ENCODE data around the gene KCTD20. TPM values are rescaled to one million over a fixed set of nuclear protein-coding genes. Genes with fewer than 3 reads are reported as not detected.

KCTD20 gene
- total RNA-seq, 1 donor from 2014 or later: 28.5 TPM

DNA sequence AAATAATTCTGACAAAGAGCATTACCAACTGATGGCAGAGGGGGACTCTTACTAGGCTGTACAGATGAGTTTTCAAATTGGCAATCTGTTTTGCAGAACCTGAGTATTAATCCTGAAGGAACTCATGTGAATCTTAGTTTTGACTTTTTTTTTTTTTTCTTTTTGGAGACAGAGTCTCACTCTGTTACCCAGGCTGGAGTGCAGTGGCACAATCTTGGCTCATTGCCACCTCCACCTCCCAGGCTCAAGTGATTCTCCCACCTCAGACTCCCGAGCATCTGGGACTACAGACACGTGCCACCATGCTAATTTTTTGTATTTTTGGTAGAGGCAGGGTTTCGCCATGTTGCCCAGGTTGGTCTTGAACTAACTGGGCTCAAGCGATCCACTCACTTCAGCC is 49.3 kb downstream of the KCTD20 start:
- ATAC-seq: no peak
- DNase-seq (ENCODE audit: low spot score): no peak

DNA sequence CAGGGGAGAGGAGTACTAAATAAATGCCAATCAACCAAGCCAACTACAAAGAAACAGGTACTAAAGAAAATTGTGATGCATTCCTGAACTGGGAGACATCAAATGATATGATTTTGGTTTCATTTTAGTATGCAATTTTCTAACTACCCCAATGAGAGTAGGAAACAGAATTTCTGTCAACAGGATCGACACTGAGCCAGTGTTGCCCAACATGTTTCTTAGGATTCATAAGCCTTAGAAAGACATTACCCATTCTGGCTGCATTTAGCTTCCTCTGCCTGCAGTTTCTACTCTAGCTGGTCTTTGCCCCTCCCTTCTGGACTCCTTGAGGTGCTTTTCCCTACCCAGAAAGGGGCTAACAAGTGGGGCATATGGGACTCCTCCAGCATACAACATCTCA is 49.8 kb downstream of the KCTD20 start:
- ATAC-seq: peak; percentile 14
- no peak for DNase-seq (ENCODE audit: low spot score)

DNA sequence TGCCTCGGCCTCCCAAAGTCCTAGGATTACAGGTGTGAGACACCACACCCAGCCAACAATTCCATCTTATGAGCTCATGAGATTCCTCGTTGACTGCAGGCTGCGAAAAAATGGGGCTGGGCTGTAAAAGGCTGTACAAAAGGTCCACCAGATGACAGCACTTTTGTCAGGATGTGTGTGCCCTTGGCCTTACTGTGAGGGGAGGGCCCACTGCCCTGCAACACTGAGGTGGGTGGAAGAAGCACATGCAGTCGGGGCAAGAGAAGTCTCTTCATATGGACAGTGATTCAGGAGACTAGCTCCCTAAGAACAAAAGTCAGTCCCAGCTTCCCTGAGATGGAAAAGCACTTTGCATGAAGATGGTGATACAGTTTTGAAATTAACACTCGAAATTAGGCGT is 50.5 kb downstream of the KCTD20 start:
- ATAC-seq (peak; percentile 19), DNase-seq (ENCODE audit: low spot score) (no peak)

DNA sequence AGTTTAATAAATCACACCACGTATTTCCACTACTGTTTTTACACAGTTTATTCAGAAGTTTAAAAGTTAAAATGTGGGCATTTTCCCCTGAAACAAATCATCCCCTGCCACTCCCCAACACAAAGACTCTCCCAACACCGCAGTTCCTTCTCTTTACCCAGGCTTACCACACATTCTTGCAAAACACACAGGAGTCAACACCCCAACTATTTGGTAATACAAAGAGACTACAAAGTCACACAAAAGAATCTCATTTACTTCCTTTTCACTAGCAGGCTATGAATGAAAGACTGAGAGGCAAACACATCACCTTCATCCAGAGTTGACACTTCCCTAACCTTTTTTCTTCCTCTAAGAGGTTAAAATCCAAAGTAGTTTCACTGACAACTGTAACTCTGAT is 51.1 kb downstream of the KCTD20 start:
- ATAC-seq (peak; percentile 72), DNase-seq (ENCODE audit: low spot score) (no peak)

- ATAC-seq (no peak), DNase-seq (ENCODE audit: low spot score) (no peak)
These were observed 52.3 kb downstream of the KCTD20 start for GRCh38 chr6:36495086-36495485.

- DNase-seq (ENCODE audit: low spot score): no peak
- ATAC-seq: no peak
These were observed 57.1 kb downstream of the KCTD20 start for GRCh38 chr6:36499918-36500317.

DNA sequence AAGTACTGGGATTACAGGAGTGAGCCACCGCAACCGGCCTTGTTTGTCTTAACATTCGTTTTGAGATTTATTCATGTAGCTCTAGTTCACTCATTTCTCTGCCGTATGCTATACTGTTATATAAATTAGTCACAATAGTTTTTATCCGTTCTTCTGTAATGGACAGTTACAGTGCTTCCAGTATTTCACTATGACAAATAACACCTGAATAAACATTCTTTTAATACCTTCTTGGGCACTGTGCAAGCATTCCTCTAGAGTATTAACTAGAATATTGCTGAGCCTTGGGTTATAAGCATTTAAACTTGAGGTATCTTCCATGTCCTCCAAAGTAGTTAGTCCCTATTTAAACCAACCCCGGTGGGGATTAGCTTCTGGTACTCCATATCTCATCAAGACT is 58.9 kb downstream of the KCTD20 start:
- DNase-seq (ENCODE audit: low spot score) (no peak), ATAC-seq (no peak)

DNA sequence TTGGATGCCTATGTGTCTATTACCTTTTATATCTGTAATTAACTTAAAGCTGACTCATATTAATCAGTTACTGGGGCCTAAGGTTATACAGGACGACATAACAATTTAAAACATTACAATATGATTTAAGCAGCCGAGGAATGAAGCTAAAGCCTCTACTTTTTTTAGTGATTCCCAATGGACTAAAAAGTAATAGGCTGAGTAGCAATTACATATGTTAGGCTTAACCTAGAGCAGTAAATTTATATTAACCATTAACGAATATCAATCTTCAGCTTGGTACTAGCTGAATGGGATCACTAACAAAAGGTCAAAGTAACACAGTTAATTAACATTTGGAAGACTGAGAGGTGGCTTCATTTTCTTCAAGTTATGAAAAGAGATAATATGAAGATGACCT is 61.4 kb downstream of the KCTD20 start:
- ATAC-seq (no peak), DNase-seq (ENCODE audit: low spot score) (no peak)

DNA sequence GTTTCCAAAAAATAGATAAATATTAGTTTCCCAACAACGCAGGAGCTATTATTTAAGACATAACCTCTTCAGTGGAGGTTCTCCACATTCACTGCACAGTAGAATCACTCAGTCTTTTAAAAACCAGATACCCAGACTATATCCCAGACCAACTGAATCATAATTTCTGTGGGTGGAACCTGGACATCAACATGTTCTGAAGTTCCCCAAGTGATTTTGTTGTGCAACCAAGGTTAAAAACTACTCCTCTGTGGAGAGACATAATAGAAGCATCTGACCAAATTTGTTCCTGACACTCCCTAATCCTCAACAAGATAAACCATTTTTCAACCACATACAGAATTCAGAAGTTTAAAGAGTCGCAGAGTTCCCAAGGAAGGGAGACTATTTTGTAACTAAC is 62.2 kb downstream of the KCTD20 start:
- no peak for DNase-seq (ENCODE audit: low spot score)
- no peak for ATAC-seq

- DNase-seq (ENCODE audit: low spot score): no peak
These were observed 63.1 kb downstream of the KCTD20 start for GRCh38 chr6:36505744-36506534.

DNA sequence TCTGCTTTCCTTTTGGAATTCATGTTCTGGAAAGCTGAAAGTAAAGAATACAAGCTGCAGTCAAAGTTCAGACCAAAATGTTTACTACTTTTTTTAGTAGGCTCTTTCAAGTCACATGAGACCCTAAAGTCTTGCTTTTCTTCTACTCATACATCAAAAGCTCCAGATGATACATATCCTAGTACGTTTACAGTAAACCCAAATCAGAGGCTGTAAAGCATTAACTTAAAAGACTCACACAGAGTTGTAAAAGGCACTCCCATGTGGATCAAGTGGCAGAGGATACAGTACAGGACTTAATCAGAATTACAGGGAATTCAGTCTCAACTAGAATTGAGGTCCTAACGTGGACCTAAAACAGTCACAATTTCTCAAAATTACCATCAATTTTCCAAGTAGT is 63.8 kb downstream of the KCTD20 start:
- ATAC-seq (no peak), DNase-seq (ENCODE audit: low spot score) (no peak)

More at GRCh38 chr6:36505744-36506534, 63.1 kb downstream of the KCTD20 start:
- ATAC-seq: no peak

DNA sequence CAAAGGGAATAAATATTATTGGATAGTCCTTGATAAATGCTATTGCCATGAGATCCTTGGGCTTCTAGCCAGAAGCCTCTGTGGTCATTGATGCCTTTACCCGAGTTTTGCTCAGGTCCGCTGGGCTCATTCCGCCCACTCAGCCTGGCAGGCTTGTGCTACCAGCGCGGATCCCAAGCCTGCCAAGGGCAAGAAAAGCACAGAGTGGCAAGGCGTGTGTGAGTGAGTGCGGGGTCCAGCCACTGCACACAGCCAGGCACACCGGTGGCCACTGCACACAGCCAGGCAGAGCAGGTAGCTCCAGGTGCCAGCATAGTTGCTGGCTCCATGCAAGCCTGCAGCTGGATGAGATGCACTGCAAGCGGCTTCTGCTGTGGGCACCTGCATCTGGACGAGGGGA is 65.7 kb downstream of the KCTD20 start:
- ATAC-seq: peak; percentile 68
- DNase-seq (ENCODE audit: low spot score): peak; percentile 55

DNA sequence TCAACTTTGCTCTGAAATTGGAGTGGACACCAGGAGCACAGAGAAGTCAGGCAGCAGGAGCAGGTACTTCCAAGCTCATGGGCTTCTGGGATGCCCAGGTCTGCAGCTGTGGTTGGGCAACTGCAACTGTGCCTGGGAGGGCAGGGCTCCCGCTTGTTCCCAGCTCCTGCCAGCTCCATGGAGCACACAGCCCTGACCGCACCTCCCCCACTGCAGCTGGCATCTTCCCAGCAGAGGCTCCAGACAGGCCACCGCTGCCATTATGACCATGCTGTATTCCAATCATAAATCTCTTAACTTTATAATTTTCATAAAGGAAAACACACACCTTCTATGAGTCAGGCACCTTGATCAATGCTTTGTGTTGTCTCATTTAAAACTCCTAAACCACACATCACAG is 67.6 kb downstream of the KCTD20 start:
- ATAC-seq (peak; percentile 79), DNase-seq (ENCODE audit: low spot score) (peak; percentile 88)

DNA sequence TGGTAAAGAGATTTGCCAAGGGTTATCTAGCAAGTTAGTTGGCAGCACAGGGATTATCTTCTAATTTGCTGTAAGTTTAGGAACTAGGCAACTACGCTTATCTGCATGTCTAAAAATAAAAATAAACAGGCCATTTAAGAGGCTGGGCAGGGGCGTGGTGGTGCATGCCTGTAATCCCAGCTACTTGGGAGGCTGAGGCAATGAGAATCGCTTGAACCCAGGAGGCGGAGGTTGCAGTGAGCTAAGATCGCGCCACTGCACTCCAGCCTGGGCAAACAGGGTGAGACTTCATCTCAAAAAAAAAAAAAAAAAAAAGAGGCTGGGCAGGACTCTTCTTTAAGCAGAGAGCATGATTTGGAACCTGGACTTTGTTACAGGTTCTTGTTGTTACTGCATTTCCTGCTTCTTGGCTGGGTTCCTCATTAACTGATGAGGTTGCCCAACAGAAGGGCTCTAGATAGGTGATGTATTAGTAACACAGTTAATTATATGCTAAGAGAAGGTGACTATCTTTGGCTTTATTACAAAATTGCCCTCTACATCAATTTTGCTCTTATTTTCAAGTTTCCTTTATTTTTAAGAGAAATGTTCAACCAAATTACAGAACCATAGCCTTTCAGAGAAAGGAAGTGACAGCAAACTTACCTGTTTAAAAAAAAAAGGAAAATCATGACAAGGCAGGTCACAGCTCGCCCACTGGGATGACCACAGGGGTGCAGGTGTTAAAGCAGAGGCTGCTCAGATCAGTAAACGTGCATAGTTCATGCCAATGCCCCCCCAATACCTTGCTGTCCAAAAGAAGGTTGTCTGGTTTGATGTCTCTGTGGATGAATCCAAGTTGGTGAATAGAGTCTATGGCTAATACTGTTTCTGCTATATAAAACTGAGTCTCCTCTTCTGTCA is 72.0 kb downstream of the KCTD20 start:
- ATAC-seq (peak; percentile 74), DNase-seq (ENCODE audit: low spot score) (peak; percentile 60)

DNA sequence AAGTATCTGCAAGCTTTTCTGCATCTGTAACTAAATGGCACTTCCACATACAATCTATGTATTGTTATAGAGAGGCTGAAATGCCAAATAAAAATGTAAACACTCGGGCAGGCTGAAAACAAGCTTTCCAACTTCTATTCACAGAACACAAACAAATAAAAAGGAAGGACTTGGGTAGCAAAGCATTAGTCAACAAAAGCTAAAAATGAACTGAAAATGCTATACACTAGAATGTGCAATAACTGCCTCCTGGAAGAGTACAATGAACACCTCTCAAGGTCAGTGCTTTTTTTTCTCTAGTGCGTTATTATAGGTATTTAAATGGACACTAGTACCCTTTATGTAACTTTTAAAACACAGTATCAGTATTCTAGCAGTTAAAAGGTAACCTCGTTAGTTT is 73.0 kb downstream of the KCTD20 start:
- ATAC-seq (no peak), DNase-seq (ENCODE audit: low spot score) (no peak)

GRCh38 chr6:36516559-36516958 is 73.8 kb downstream of the KCTD20 start:
- DNase-seq (ENCODE audit: low spot score) (peak; percentile 77), ATAC-seq (peak; percentile 84)

DNA sequence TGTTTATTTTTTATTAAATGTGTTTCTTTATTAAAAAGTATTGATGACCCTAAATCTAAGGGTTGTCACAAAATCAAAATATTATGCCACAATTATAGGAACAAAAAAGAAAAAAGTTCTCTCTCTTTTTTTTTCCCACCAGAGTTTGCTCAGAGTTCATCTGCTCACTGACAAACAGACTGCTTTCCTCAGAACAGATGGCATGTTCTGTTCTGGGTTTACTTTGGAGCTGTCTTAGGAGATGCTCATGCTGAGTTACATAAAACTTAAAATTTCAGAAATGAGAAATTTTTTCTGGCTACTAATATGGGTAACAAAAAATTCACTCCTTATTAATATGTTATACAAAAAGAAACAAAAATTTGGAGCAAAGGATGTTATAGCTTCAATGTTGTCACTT is 74.2 kb downstream of the KCTD20 start:
- ATAC-seq (no peak), DNase-seq (ENCODE audit: low spot score) (no peak)

DNA sequence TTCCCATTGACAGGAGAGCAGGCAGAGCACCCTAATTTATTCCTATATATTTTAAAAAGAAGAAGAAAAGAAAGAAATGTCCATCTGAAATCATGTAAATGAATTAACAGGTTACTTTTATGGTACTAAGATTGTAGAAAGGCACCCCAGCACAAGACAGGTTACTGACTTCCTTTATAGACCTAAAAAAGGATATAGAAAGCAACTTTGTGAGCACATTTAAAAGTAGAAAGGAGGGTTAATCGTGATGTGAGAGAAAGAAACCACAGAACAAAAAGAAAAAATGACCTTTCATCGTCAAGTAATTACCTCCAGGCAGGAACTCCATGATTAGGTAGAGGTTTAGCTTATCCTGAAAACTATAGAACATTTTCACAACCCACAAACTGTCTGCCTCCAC is 74.6 kb downstream of the KCTD20 start:
- no peak for ATAC-seq
- DNase-seq (ENCODE audit: low spot score): no peak

DNA sequence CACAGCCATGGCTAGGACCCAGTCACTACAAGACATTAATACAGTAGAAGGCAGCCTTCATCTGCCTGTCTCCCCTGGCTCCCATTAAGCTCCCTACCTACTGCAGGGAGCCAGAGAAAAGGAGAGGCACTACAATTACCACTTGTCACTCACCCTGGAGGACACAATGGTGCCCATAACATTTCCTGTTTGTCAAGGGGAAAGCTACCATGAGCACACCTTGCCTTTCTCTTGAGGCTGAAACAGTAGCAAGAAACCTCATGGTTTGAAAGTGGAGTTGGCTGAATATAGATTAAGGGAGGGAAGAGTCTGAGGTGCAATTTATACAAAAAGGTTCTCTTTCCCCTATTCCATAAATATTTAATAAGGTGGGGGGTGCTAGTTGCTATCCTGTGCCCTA is 76.6 kb downstream of the KCTD20 start:
- ATAC-seq (no peak), DNase-seq (ENCODE audit: low spot score) (no peak)

- DNase-seq (ENCODE audit: low spot score): peak; percentile 73
These were observed 80.7 kb downstream of the KCTD20 start for GRCh38 chr6:36523451-36523850.

DNA sequence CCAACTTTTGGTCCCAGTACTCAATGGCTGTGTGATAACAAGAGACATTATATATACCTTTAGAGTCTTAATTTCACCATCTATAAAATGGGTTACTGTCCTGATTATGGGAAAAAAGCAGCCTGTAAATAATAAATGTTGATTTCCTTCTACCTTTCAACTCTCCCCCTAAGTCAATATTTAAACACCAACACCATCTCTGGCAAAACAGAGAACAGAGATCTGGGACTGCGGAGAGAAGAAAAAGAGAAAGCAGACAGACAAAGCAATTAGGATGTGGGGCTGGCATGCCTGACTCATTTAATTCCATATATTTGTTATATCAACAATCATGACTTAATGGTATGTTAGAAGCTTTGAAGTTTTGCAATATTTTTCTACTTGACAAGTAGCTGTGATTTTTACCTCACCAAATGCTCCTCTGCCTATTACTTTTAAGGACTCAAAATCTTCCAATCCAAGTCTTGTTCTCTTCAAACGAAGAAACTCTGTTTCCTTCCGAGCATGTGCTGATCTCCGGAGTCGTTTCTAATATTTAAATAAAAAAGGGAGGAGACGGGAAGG is 81.2 kb downstream of the KCTD20 start:
- DNase-seq (ENCODE audit: low spot score) (no peak), ATAC-seq (peak; percentile 81)

More at GRCh38 chr6:36523451-36523850, 80.7 kb downstream of the KCTD20 start:
- ATAC-seq: peak; percentile 86

DNA sequence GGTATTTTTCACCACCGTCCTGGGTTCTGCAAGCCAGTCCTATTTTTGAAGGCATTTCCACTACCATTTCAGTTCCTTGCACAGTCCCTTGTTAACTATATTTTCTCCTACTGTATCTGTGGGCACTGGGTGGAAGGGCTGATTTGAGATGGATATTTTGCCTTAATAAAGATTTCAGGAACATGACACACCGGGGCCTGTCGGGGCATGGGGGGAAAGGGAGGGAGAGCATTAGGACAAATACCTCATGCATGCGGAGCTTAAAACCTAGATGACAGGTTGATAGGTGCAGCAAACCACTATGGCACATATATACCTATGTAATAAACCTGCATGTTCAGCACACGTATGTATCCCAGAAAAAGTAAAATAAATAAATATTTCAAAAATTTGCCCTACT is 82.1 kb downstream of the KCTD20 start:
- DNase-seq (ENCODE audit: low spot score): no peak
- no peak for ATAC-seq

Data from left lobe of liver (tissue), 2 donors.